Chondrocyte (in vitro differentiated cells): ENCODE results near the gene CRIM1. TPM values are rescaled to one million over a fixed set of nuclear protein-coding genes. Genes with fewer than 3 reads are reported as not detected.

ENCODE experiments used
- DNase-seq: peaks from one replicate; pipeline ENCODE4 v3.0.0; 2021; ENCODE audit warnings: mixed read lengths, low spot score
- H3K27ac Mint-ChIP-seq: one replicate; pipeline ENCODE4 v1.8.0; 2021; ENCODE audit warnings: mild to moderate bottlenecking, moderate library complexity, mixed read lengths; ENCODE audit not compliant: unreplicated experiment
- H3K27me3 Mint-ChIP-seq: 2 replicates; pipeline ENCODE4 v1.8.0; 2021; ENCODE audit warnings: low read depth, mixed read lengths
- H3K36me3 Mint-ChIP-seq: 2 replicates; pipeline ENCODE4 v1.8.0; 2021; ENCODE audit warnings: low read depth, mixed read lengths
- H3K4me1 Mint-ChIP-seq: 2 replicates; pipeline ENCODE4 v1.8.0; 2021; ENCODE audit warnings: low read depth, mild to moderate bottlenecking, mixed read lengths
- H3K4me3 Mint-ChIP-seq: one replicate; pipeline ENCODE4 v1.8.0; 2021; ENCODE audit warnings: mild to moderate bottlenecking, moderate library complexity, mixed read lengths; ENCODE audit not compliant: unreplicated experiment
- H3K9me3 Mint-ChIP-seq: 2 replicates; pipeline ENCODE4 v1.8.0; 2021; ENCODE audit warnings: low read depth, mixed read lengths
- CTCF ChIP-seq: fragments of 200-600 bp; sonication (generic); IDR thresholded peaks from 2 replicates; pipeline ENCODE4 v1.5.0; 2021; ENCODE audit warnings: antibody characterized with exemption, mild to moderate bottlenecking, moderate library complexity
- total RNA-seq: library from RNA; stranded (reverse); gene quantifications from 3 replicates; pipeline ENCODE4 v1.2.1, GENCODE V29; 2021

CRIM1 gene
- total RNA-seq, 1 donor from 2014 or later: 194 TPM

DNA sequence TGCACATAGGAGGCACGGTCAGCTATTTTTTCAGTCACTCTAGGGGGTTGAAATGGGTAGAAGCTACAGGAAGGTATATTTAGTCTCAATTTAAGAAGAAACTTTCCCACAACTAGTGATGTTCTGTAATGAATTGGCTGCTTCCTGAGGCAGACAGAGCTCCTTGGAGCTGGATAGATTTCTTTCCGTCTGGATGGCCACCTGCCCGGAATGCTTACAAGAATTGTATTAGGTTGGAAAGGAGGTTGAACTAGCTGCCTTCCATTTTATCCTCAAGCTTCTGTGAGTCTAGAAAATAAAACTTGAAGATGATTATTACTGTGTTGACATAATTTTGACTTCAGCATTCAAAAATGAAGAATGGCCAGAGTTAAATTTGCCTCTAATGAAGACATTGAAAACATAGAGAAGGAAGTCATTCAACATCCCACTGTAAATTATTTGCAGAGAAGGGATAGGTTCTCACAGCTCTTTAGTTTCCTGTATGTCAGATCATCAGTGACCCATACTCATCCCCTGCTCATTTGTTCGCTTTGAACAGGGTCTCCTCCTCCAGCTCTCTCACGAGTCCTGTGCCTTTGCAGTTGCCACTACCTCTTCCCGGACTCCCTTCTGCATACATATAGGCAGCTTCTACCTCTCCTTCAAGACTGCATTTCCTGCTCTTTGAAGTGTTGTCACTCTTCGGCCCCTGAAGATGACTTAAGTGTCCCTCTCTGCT is 88.8 kb downstream of the CRIM1 start:
- Mint-ChIP-seq H3K36me3 (peaks cover 49% of the 10 kb centered on the region), H3K27ac (peak overlapping the region; percentile 7), H3K4me3 (no peak overlapping the region), H3K4me1 (peaks cover 56% of the 10 kb centered on the region), H3K9me3 (no peaks in the 10 kb centered on the region), H3K27me3 (no peaks in the 10 kb centered on the region)
- TF ChIP-seq CTCF: no peak
- no peak for DNase-seq

DNA sequence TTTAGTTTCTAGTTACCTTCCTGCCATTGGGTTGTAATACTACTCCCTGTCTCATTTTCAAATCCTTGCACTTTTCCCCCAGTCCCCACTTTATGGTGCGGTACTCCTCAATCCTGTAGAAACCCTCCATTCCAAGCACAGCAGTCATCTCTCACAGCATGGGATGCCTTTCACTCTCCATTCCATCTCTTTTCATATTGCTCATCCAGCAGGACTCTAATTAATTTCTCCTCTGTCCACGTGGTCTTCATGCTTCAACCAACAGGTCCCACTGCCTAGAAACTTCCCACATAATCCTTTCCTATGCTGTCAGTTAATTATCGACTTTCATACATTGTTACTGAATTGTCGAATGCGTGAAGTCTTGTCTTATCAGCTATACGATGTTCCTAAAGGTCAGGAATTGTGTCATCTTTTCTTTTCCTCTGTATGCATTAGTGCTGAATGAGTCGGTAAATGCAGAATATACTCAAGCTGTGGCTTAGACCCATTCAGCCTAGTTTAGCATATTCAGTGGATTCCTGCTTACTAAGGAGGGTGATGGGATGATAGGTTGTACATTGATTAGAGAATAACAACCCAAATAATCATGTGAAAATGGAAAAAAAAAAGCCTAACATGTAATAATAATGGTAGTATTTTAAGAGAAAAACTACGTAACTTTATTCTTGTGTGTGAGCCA is 89.7 kb downstream of the CRIM1 start:
- H3K4me1 Mint-ChIP-seq: peaks cover 51% of the 10 kb centered on the region
- DNase-seq: no peak
- no peak overlapping the region for H3K27ac Mint-ChIP-seq
- no peak for TF ChIP-seq CTCF
- H3K36me3 Mint-ChIP-seq: peaks cover 47% of the 10 kb centered on the region
- no peak overlapping the region for H3K4me3 Mint-ChIP-seq
- no peaks in the 10 kb centered on the region for H3K27me3 Mint-ChIP-seq
- no peaks in the 10 kb centered on the region for H3K9me3 Mint-ChIP-seq

- Mint-ChIP-seq H3K9me3 (no peaks in the 10 kb centered on the region), H3K4me1 (peaks cover 41% of the 10 kb centered on the region), H3K27me3 (no peaks in the 10 kb centered on the region), H3K4me3 (no peak overlapping the region), H3K27ac (peak overlapping the region; percentile 60), H3K36me3 (peaks cover 49% of the 10 kb centered on the region)
- no peak for DNase-seq
- TF ChIP-seq CTCF: no peak
These were observed 90.7 kb downstream of the CRIM1 start for GRCh38 chr2:36446294-36446693.

DNA sequence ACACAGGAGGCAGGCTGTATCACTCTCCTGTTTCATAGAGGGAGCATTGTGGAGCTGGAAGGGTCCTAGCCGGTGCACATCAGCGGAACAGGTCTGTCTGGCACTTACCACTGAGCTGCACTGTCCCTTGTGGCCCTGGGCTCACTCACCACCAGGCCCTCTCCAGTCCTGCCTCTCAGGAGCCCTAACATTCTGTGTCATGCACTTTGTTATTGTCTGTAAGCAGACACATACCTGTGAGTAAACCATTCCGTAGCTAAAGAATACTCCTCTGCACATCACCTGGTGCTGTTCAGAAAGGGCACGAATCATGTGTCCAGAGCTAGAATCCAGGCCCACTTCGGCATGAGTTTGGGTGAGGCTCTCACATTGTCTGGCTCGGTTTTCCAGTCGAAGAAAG is 93.6 kb downstream of the CRIM1 start:
- Mint-ChIP-seq H3K27ac (no peak overlapping the region), H3K27me3 (no peaks in the 10 kb centered on the region), H3K4me3 (no peak overlapping the region)

More for the DNA sequence above, 93.6 kb downstream of the CRIM1 start:
- Mint-ChIP-seq H3K9me3 (no peaks in the 10 kb centered on the region), H3K4me1 (peaks cover 20% of the 10 kb centered on the region), H3K36me3 (peaks cover 29% of the 10 kb centered on the region)
- TF ChIP-seq CTCF: no peak
- DNase-seq: no peak
